K562 (cell line): ENCODE results near the gene ECHDC3. TPM values are rescaled to one million over a fixed set of nuclear protein-coding genes. Genes with fewer than 3 reads are reported as not detected.

Experiments used
- BHLHE40 ChIP-seq: IDR thresholded peaks from 2 replicates; pipeline ENCODE4 v1.6.1; 2011; ENCODE audit warnings: low read length, improper control_type of control experiment
- EGR1 ChIP-seq: fragments of 450-650 bp; conservative IDR thresholded peaks from 2 replicates; pipeline ENCODE4 v1.6.1; 2017; ENCODE audit warnings: mild to moderate bottlenecking
- ELF2 ChIP-seq: fragments of 250-450 bp; sonication (Bioruptor Pico); IDR thresholded peaks from 2 replicates; pipeline ENCODE4 v1.5.0; 2021; ENCODE audit warnings: mild to moderate bottlenecking
- KDM2B ChIP-seq: fragments of 250-450 bp; sonication (Bioruptor Pico); IDR thresholded peaks from 2 replicates; pipeline ENCODE4 v1.8.0; 2021; ENCODE audit warnings: mild to moderate bottlenecking, moderate library complexity
- KLF16 ChIP-seq: IDR thresholded peaks from 2 replicates; pipeline ENCODE4 v1.6.1; 2016; ENCODE audit warnings: antibody characterized with exemption
- PKNOX1 ChIP-seq: fragments of 450-650 bp; IDR thresholded peaks from 2 replicates; pipeline ENCODE4 v1.6.1; 2016
- PRDM10 ChIP-seq: fragments of 450-650 bp; IDR thresholded peaks from 2 replicates; pipeline ENCODE4 v1.6.1; 2018; ENCODE audit not compliant: partially characterized antibody
- RBFOX2 ChIP-seq: fragments of 200-400 bp; formaldehyde crosslinking; IDR thresholded peaks from 2 replicates; pipeline ENCODE4 v1.6.1; 2017; ENCODE audit warnings: low read depth, mild to moderate bottlenecking, low read length, moderate library complexity
- SIN3B ChIP-seq: fragments of 450-650 bp; IDR thresholded peaks from 2 replicates; pipeline ENCODE4 v1.6.1; 2017; ENCODE audit warnings: low read depth, mild to moderate bottlenecking, moderate library complexity
- TAF9B ChIP-seq: fragments of 450-650 bp; IDR thresholded peaks from 2 replicates; pipeline ENCODE4 v1.6.1; 2018; ENCODE audit warnings: mild to moderate bottlenecking; ENCODE audit not compliant: partially characterized antibody
- TFAM ChIP-seq: fragments of 250-450 bp; sonication (Bioruptor Pico); conservative IDR thresholded peaks from 2 replicates; pipeline ENCODE4 v1.5.0; 2021; ENCODE audit warnings: mild to moderate bottlenecking, moderate library complexity
- ZBTB33 ChIP-seq: sonication (generic); formaldehyde crosslinking; IDR thresholded peaks from 2 replicates; pipeline ENCODE4 v1.8.1; 2023; ENCODE audit warnings: mild to moderate bottlenecking, missing genetic modification reagents
- ZNF121 ChIP-seq: sonication (generic); formaldehyde crosslinking; conservative IDR thresholded peaks from 2 replicates; pipeline ENCODE4 v1.8.0; 2022; ENCODE audit warnings: missing genetic modification reagents
- ZNF134 ChIP-seq: fragments of 250-450 bp; sonication (Bioruptor Pico); conservative IDR thresholded peaks from 2 replicates; pipeline ENCODE4 v1.4.0; 2020
- ZNF324 ChIP-seq: fragments of 250-450 bp; sonication (Bioruptor Pico); IDR thresholded peaks from 2 replicates; pipeline ENCODE4 v1.4.0; 2020; ENCODE audit warnings: mild to moderate bottlenecking
- ZNF639 ChIP-seq, 2 experiments: fragments of 200-800 bp in 1 of 2; sonication (Bioruptor generic) in 1 of 2; sonication (generic) in 1 of 2; formaldehyde crosslinking in 1 of 2; IDR thresholded peaks in 1 of 2; conservative IDR thresholded peaks in 1 of 2; 2 replicates each; pipeline versions ENCODE4 v1.5.0 to v1.6.1; 2016 to 2020; ENCODE audit warnings: missing compliant biosample characterization in 1 of 2, missing genetic modification characterization in 1 of 2, missing genetic modification reagents in 1 of 2
- polyA plus RNA-seq, 8 experiments: library from polyadenylated mRNA; depleted of rRNA in 4 of 8; stranded (reverse) in 5 of 8; unstranded in 3 of 8; fragments of >200 nt; fragmentation: Nextera tagmentation in 2 of 8; fragmentation: Illumina TruSeq in 1 of 8; extraction: Ambion mirVana in 2 of 8; extraction: Trizol in 1 of 8; gene quantifications; 2 replicates each; pipeline versions ENCODE4 v1.2.1 to v1.2.3, GENCODE V29; 2011 to 2014; ENCODE audit warnings: inconsistent platforms in 1 of 8, missing spikeins in 1 of 8
- total RNA-seq, 7 experiments: library from RNA; depleted of rRNA in 6 of 7; stranded (reverse); fragments of >200 nt in 6 of 7; fragmentation: Illumina TruSeq in 2 of 7; extraction: Trizol in 2 of 7; gene quantifications; 2 replicates each; pipeline versions ENCODE4 v1.2.1 to v1.2.3, GENCODE V29; 2011 to 2021; ENCODE audit warnings: low replicate concordance in 1 of 7

The ECHDC3 gene
- total and polyA plus RNA-seq, 9 of the 15 experiments (the other 6 are each of a cell fraction or from before 2014, with no cell fraction given): 0.53 to 21.9 (median 15.7) TPM

- TF ChIP-seq ZNF324 (CRISPR knock-in tag) (no peak), PKNOX1 (peak; percentile 36; the same call in 1 of the 2 replicates), SIN3B (peak; percentile 46; the same call in 1 of the 2 replicates), ZNF121 (CRISPR knock-in tag) (peak; percentile 34), PRDM10 (no peak), BHLHE40 (peak; percentile 28; the same call in 1 of the 2 replicates), ZNF134 (no peak), TAF9B (no peak), ELF2 (no peak), RBFOX2 (peak; percentile 81), EGR1 (peak; percentile 23), ZNF639 (CRISPR knock-in tag; conservative IDR thresholded peaks at IDR 0.05 in 1 of 2, IDR thresholded peaks at IDR 0.05 in 1 of 2) (no peak), ZBTB33 (peak; percentile 52; the same call in 1 of the 2 replicates), KLF16 (no peak), TFAM (CRISPR knock-in tag) (no peak), KDM2B (CRISPR knock-in tag) (0 out of 2 replicates have a peak, but pooled peaks have one; percentile 76)
These were observed at the start of gene ECHDC3 (continued) for GRCh38 chr10:11742009-11742778.
